A673 (cell line): ENCODE measurements around the gene CFAP58. TPM values are rescaled to one million over a fixed set of nuclear protein-coding genes. Genes with fewer than 3 reads are reported as not detected.

Experiments
- BruUV-seq: library from RNA; stranded (reverse); fragments of 400-500 nt; replicated peaks from 2 replicates; lab custom pipeline; 2021; lab: Mats Ljungman, UMichigan
- CTCF ChIA-PET: fragments of 300-600 bp; sonication (Branson Sonifier 250); formaldehyde crosslinking; loops from one replicate; lab custom pipeline; 2022; ENCODE audit warnings: antibody characterized with exemption; lab: Charles Lee
- POLR2A ChIA-PET: fragments of 300-600 bp; sonication (Branson Sonifier 250); formaldehyde crosslinking; loops from one replicate; lab custom pipeline; 2022; ENCODE audit warnings: antibody characterized with exemption; ENCODE audit not compliant: low non-redundant PET; lab: Charles Lee
- DNase-seq: peaks from one replicate; pipeline ENCODE4 v3.0.0-alpha.2; 2015; ENCODE audit warnings: low spot score
- H3K27ac ChIP-seq: fragments of 200-600 bp; sonication (generic); 2 replicates; pipeline ENCODE4 v1.5.1; 2016; ENCODE audit warnings: mixed run types, low read depth, mild to moderate bottlenecking, mixed read lengths, antibody characterized with exemption, low read length; ENCODE audit not compliant: poor library complexity, severe bottlenecking
- H3K27me3 ChIP-seq: fragments of 200-600 bp; sonication (generic); replicated peaks from 2 replicates; pipeline ENCODE4 v1.6.1; 2017; ENCODE audit warnings: mixed run types, low read depth, mild to moderate bottlenecking, mixed read lengths, antibody characterized with exemption, low read length; ENCODE audit not compliant: insufficient read depth, poor library complexity
- H3K36me3 ChIP-seq: fragments of 200-600 bp; sonication (generic); 2 replicates; pipeline ENCODE4 v1.6.1; 2016; ENCODE audit warnings: mixed run types, mild to moderate bottlenecking, mixed read lengths, antibody characterized with exemption, low read length; ENCODE audit not compliant: insufficient read depth, poor library complexity, severe bottlenecking
- H3K4me1 ChIP-seq: fragments of 200-600 bp; sonication (generic); 2 replicates; pipeline ENCODE4 v1.6.1; 2017; ENCODE audit warnings: mixed run types, mild to moderate bottlenecking, mixed read lengths, antibody characterized with exemption, low read length; ENCODE audit not compliant: insufficient read depth, poor library complexity, severe bottlenecking
- H3K4me3 ChIP-seq: fragments of 200-600 bp; sonication (generic); 2 replicates; pipeline ENCODE4 v1.5.1; 2016; ENCODE audit warnings: low read depth, mixed run types, mild to moderate bottlenecking, mixed read lengths, low read length; ENCODE audit not compliant: poor library complexity, severe bottlenecking
- H3K9me3 ChIP-seq: fragments of 200-600 bp; sonication (generic); 2 replicates; pipeline ENCODE4 v1.6.1; 2016; ENCODE audit warnings: mixed run types, low read depth, mild to moderate bottlenecking, mixed read lengths, antibody characterized with exemption, low read length; ENCODE audit not compliant: poor library complexity, severe bottlenecking
- EZH2 ChIP-seq: fragments of 200-600 bp; sonication (generic); IDR thresholded peaks from 2 replicates; pipeline ENCODE4 v1.6.1; 2017; ENCODE audit warnings: borderline replicate concordance, low read depth, mild to moderate bottlenecking, mixed read lengths, antibody characterized with exemption, low read length; ENCODE audit not compliant: poor library complexity, severe bottlenecking
- intact Hi-C: fragments of 100-400 bp; cut with micrococcal nuclease; formaldehyde crosslinking; loops from one replicate; pipeline ENCODE4 v1.10.0; 2022; ENCODE audit not compliant: unreplicated experiment
- total RNA-seq: library from RNA; stranded (reverse); gene quantifications from 2 replicates; pipeline ENCODE4 v1.2.3, GENCODE V29; 2021
- TF ChIP-seq, protein P1 (sequence below): fragments of 300-800, 200-600 bp; sonication (generic); conservative IDR thresholded peaks from 2 replicates; pipeline ENCODE4 v1.5.1; 2017; ENCODE audit warnings: low read depth, mild to moderate bottlenecking, antibody characterized with exemption, low read length, moderate library complexity, mixed read lengths

CFAP58 gene
- total RNA-seq, 1 experiment from 2014 or later, result 0.17 TPM

DNA sequence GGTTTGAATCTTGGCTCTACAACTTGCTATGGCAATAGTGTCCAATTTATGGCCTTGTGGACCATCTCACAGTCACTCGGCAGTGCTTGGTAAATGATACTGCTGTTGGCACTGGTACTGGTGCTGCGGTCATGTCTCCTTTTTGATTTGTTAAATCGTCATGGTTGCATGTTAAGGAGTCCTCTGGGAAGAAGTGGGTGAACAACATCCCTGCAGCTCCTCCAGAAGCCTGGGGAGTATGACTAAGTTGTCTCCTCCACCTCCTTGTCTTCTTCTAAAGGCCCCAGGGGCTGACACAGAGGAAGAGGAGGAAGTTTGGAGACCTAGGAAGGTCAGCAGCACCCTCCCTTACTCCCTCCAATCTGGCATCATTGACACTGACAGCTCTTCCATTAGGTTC lies 23.9 kb upstream of the CFAP58 start:
- Histone ChIP-seq H3K27ac (peak overlapping the region; percentile 81), H3K4me3 (no peak overlapping the region), H3K9me3 (no peaks in the 10 kb centered on the region), H3K4me1 (peaks cover 85% of the 10 kb centered on the region), H3K36me3 (no peaks in the 10 kb centered on the region), H3K27me3 (no peaks in the 10 kb centered on the region)
- ChIA-PET POLR2A (interaction anchor here (1.0 kb wide), 1 partner anchor 9 kb away, joined by 4 read pairs; the partner anchor contains the start of gene ITPRIP), CTCF (interaction anchor here (1.0 kb wide), 1 partner anchor 8 kb away, joined by 3 read pairs; the partner anchor contains the start of gene ITPRIP)
- no peak for TF ChIP-seq EZH2
- TF ChIP-seq, protein P1, sequence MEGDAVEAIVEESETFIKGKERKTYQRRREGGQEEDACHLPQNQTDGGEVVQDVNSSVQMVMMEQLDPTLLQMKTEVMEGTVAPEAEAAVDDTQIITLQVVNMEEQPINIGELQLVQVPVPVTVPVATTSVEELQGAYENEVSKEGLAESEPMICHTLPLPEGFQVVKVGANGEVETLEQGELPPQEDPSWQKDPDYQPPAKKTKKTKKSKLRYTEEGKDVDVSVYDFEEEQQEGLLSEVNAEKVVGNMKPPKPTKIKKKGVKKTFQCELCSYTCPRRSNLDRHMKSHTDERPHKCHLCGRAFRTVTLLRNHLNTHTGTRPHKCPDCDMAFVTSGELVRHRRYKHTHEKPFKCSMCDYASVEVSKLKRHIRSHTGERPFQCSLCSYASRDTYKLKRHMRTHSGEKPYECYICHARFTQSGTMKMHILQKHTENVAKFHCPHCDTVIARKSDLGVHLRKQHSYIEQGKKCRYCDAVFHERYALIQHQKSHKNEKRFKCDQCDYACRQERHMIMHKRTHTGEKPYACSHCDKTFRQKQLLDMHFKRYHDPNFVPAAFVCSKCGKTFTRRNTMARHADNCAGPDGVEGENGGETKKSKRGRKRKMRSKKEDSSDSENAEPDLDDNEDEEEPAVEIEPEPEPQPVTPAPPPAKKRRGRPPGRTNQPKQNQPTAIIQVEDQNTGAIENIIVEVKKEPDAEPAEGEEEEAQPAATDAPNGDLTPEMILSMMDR, result no peak
- intact Hi-C loops, result no loop called here
- no peak for DNase-seq
- no TSS peak for BruUV-seq

DNA sequence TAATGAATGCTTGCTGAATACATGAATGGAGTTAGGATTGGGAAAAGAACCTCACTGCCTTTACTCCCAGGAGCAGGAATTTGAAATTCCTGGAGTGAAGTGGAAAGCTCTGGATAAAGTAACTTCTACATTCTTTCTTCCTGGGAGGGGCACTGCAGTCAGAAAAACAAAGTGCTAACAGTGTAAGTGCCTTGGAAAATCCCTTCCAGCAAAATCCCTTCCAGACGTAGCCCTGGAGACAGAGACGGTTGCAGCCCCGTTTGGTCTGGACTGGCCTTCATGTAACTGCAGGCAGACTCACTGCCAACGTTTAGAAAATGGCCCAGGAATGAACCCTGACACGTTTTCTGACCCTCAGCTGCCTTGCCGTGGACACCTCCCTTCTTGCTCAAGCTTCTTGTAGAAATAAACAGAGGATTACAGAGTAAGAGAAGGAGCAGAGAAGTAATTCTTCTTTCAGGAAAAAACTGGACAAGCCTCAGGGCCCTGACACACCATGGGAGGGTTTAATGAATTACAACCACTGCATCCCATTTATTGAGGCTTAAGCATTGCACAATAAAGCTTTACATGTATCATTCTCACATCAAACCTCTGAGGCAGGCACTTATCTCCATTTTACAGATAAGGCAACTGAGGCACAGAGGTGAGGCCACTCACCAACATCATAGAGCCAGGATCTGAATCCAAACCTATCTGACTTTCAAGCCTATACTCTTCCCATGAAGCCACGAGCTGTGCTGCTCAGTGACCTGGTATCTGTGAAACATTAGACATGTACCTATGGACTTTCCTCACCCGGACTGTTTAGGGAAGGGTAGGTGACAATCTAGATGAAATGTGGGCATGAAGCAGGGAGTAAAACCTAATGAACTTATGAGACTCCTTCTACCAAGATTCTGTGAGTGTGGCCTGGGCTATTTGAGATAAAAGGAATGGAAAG lies 23.2 kb upstream of the CFAP58 start:
- peaks cover 85% of the 10 kb centered on the region for H3K4me1 ChIP-seq
- no peaks in the 10 kb centered on the region for H3K27me3 ChIP-seq
- H3K27ac ChIP-seq, result peak overlapping the region; percentile 81
- no TSS peak for BruUV-seq
- intact Hi-C loops, result no loop called here
- H3K4me3 ChIP-seq, result no peak overlapping the region
- DNase-seq, result no peak
- H3K9me3 ChIP-seq, result no peaks in the 10 kb centered on the region
- TF ChIP-seq, protein P1, result no peak
- no peak for TF ChIP-seq EZH2
- H3K36me3 ChIP-seq, result no peaks in the 10 kb centered on the region
- ChIA-PET CTCF (no interaction called here), POLR2A (interaction anchor here (1.0 kb wide), 1 partner anchor 8 kb away, joined by 4 read pairs; the partner anchor contains the start of gene ITPRIP)

GRCh38 chr10:104331208-104331838 lies 22.3 kb upstream of the CFAP58 start:
- POLR2A ChIA-PET, result no interaction called here
- Histone ChIP-seq H3K9me3 (no peaks in the 10 kb centered on the region), H3K4me1 (peaks cover 85% of the 10 kb centered on the region), H3K36me3 (no peaks in the 10 kb centered on the region), H3K27ac (peak overlapping the region; percentile 81), H3K27me3 (no peaks in the 10 kb centered on the region), H3K4me3 (no peak overlapping the region)
- CTCF ChIA-PET, result no interaction called here
- intact Hi-C loops, result no loop called here
- BruUV-seq, result no TSS peak
- DNase-seq, result peak; percentile 85
- no peak for TF ChIP-seq EZH2
- TF ChIP-seq, protein P1, result no peak
